HUDEP-2 (cell line): ENCODE data around the gene LIPC.

ENCODE experiments used
- DNase-seq, 76 experiments: peaks; one replicate each; lab custom pipeline; 2025; ENCODE audit not compliant: unreplicated experiment in 76 of 76; lab: John Stamatoyannopoulos, UW

Gene LIPC

DNA sequence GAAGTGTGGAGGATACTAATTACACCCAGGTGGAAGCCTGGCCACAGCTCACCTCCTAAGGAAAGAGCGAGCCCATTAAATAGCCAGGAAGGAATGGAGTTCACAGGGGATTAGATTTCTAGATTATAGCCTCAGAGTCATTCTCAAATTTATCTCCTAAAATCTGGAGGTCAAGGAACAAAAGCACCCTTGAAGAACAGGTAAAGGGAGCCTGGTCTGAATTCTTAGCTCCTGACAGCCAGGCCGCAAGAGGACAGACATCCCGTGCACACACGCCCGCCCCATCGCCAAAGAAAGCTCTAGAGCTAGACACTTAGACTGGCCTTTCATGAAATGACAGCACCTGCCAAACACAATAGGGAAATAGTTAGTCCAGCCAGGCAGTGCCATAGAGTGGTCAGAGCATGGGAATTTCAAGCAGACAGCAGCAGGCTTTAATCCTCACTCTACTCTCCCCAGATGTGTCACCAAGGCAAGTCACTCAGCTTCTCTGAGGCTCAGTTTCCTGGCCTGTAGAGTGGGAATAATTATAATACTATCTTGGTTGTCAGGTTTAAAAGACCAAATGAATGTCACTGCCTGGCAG is 59.2 kb downstream of the LIPC start:
- no peak for DNase-seq

DNA sequence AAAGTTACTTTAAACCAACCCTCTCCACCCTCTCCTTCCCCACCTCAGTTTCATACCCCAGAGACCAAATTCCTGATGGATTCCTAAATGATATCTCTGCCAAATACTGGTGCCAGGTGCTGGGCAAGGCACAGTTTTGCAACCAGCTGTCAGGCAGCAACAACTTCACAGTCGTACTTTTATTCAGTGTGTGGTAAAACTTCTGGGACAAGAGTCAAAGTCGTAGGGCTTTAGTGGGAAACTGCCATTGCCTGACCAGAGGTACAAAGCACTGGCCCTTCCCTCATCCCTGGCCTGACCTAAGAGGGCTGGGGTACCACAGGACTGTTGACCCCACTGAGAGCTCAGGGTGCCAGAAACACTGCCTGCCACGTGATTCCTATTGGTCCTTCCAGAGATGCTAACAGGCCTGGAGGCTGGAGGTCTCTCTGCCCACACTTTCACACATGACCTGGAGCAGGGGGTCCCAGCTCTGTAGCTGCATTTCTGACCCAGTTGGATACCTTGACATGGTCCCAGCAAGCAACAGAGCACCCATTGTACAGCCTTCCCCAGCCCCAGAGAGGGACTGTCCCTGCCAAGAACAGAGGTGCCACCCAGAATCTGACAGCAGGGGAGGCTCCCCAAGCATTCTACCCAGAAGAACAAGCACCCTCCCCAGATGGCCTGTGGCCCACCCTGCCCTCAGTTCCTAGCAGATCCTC is 59.9 kb downstream of the LIPC start:
- no peak for DNase-seq

DNA sequence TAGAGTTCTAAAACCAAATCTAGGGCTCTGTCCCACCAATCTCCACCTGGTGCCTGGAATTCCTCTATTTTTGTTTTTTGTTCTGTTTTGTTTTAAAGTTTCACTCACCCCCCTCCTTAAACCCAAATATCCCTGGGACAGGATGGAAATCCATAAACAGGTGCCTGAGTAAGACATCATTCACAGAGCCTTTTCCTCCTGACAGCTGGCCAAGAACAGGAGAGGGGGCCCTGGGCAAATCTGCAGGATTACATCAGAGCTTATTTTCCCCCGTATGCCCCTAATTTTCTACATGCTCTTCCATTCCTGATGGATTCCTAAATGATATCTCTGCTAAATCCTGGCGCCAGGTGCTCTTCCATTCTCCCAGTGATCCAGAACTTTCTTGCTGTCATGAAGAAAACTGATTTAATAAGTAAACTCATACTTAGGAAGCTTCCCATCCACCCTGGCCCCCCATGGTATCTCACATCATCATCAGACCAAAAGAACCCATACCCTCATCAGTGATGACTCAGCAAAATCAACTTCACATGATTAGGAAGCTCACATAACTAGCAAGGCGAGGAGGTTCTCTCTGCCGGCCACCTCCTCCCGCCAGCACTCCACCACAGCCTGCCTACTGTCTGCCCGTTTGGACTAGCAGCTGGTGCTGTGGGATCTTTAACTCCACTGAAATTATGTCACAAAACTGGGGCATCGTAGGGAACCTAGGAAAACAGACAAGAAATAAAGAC is 61.0 kb downstream of the LIPC start:
- DNase-seq: no peak

DNA sequence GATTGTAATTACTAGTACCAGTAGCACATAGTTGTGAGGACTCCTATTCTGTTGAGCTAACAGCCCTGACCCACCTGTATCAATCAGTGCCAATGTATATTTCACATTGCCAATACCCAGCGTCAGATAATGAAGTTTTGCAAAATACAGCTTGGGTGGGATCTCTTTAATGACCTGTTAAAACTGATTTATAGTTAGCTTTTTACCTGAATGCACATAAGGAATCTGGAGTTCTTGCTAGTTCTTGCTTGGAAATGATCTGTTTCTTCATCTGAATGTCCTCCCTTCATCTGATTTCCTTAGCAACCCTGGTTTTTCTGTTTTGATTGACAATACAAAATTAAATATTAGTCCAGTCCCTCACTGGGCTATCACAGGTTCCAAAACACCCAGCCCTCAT is 62.8 kb downstream of the LIPC start:
- DNase-seq: no peak

DNA sequence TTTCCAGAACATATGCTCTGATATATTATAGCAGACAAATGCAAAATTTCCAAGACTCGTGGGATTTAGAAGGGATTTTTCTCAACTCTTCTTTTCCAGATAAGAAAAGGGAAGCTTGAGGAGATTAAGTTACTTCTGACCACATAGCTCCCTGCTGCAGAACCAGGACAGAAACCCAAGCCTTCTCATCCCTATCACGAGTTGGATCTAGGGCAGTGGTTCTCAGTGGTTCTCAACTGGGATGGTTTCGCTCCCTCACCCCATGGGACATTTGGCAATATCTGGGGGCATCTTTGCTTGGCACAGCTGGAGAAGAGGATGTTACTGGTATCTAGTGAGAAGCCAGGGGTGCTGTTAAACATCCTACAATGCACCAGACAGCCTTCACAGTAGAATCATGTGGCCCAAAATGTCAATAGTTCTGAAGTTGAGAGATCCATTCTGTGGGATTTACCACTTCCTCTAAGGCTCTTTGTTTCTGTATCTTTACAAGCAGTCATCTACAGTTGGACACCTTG is 64.2 kb downstream of the LIPC start:
- DNase-seq: no peak

DNA sequence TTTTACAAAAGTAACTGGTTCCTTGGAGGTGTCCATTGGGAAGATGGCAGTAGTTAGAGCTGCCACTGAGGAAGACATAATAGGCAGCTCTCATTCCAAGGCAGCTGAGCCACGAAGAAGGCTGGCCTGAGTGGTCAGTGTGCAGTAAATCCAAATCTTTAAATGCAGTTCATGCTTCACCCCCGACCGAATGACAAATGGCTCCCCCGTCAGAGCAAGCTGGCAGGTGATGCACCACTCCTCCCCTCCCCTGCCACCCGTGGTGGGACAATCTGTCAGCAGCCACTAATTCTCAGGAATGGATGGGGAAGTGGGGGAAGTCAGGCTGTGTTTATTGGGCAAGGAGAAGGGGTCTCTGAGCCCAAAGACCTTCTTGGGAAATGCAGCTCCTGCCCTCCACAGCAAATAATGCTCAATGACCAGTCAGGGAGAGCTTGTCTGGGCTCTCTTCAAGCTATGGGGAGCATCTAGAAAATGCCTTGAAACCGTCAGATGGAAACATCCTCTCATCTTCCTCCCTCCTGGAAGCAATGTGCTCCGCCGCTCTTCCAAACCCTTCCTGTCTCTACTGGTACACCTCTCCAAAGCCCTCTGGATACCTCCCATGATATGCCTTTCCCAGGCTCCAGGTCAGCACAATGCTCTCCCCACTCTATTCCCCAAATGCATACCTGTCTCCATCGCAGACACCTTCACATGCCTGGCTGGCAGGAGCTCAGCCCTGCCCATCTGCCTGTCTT is 65.4 kb downstream of the LIPC start:
- no peak for DNase-seq

DNA sequence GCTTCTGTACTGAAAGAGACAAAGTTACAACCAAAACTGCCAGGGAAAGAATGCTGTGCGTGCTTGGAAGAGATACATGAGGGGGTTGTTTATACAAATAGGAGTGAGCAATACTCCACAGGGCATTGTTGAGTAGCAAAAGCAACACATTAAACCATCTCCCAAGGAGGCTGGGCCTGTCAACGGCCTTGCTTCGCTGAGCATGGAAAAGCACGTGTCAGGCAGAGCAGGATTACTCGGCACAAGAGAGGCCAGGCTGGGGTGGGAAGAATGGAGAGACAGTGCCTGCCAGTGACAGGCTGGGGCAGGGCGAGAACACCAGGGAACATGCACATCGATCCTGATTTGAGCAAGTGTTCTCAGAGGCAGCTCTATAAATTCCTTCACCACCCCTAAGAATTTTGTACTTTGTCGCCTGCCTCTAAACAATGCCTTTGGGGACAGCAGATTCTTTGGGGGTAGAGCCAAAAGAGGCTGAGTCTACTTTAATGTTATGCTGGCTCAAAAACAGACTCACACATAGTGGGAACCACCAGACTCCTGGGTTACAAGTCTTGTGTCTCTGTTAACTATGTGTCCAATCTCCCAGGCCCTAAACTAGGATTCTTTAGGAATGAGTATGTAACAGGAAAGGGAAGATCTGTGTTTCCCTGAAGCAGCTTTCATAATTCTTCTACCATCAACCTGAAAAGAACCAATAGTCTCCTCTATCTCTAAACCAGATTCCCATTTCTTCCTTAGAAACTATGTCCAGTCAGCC is 67.2 kb downstream of the LIPC start:
- no peak for DNase-seq

DNA sequence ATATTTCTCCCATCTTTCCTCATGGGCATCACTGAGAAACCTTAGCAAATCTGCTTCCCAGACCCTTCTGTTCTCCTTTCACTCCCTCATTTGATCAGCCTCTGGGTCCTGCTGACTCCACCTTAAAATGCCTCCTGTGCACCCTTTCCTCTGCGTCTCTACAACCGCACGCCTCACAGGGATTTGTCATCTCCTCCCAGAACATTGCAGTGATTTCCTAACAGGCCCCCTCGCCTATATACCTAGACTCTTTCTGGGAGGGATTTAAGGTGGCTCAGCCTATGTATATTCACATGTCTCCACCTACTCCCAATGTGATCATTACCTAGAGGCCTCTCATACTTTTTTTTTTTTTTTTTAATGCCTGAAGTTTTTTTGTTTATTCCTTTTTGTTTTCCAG is 69.2 kb downstream of the LIPC start:
- no peak for DNase-seq

DNA sequence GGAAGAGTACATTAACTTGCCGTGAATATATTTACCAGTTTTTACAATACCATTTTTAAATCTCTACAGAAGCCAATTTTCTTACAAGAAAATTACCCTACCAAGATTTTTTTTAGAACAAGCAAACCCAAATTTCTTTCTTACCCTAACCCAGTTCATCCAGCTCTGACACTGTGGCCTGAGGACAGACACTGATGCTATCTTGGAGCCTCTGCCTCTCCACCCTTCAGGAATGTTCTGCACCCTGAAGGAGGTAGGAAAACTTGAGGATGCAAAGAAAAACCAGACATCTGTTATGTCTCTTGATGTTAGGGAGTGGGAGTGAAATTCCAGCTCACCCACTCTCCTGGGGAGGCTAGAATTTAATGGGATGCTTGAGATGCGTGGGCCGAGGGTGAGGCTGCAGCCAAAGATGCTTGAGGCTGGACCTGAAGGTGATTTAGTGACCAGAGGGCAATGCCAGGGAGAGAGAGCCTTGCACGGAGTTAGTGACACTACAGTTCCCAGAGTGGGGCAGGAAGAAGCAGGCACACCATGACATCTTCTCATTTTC is 69.9 kb downstream of the LIPC start:
- no peak for DNase-seq

DNA sequence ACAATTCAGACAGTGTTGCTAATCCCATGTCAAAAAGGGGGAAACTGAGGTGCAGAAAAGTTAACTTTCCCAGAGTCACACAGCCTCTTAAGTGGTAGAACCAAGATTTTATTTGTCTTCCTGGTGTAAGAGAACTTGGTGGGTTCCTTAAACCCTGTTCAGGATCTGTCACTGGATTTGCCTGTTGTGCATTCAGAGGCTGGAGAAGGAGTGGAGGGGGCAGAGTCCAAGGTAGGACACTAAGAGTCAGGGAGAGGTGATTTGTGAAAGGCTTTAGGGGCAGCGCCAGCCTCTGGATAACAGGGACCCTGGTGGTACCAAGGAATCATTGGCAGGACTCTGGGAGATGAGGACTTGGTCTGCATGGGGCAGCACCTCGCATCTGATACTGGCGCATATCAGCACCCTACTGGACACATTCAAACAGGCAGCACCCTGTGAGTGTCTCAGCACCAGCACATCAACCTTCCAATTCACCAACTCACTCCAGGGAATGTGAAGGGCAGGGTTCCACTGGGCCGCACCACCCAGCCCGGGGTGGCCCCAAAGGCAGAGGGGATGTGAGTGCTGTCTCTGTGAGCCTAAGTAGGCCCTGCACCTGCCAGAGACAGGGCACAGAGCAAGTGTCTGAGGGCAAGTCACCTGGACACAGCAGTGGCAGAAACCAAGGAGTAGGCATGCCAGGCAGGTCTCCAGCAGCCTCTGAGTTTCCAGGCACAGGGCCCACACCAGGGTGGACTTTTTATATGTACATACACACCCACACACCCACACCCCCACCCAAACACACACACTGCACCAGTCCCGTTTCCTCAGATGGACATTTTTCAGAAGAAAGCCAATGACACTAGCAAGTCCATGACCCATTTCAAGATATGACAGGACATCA is 71.6 kb downstream of the LIPC start:
- no peak for DNase-seq

DNA sequence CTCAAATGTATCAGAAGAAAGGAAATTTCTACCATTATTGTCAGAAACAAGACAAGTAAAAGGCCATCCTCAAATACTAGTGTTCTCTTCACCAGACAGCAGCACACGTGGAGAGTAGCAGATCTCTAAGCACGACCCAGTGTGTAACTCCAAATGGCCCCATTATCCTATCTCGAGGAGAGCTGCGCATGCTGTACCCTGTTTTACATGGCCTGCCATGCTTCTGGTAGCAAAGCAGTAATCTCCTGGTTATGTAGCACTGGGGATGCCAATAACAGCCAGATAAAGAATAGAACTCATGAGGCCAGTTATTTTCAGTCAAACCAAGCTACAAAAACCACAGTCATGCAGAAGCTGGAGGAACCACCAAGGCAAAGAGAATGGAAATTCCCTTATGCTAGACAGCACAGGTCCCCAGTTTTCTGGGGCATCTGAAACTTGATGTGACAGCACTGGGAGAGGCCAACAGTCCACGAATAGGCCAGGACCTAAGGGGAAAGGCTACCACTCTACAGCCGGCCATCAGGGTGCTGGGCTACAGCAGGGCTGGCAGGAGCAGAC is 73.0 kb downstream of the LIPC start:
- DNase-seq: no peak

DNA sequence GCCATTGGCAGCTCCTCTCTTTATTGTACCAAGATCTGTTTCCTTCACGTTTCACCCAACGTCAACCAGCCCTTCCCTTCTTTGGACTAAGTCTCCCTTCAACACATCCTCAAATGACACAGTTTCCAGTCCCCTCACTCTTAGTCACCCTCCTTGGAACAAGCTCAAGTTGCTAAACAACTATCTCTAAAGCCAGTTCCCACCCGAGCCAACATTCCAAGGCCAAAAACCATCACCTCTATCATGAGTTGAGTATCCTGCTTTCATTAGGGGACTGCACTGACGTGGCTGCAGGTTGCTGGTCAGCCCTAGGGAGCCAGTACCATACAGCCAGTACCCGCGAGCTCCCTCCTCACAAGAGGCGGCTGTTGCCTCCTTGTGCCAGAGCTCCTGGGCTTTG is 73.8 kb downstream of the LIPC start:
- DNase-seq: no peak

DNA sequence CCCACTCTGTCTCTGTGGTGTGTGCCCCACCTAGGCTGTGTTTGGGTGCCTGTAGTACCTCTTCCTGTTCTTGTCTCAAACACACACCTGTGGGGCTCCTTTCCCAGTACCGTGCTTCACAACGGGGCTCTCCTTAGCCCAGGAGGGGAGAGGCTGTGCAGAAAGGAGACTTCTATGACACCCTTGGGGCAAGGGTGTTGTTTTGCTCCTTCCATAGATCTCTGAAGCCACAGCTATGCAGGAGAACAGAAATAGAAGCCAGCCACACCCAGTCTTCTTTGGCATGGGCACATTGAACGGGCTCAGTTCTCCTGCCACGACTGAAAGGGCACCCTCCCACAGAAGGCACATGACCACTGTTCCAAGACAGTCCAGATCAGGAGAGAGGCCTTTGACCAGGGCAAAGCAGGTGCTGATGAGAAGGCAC is 74.3 kb downstream of the LIPC start:
- no peak for DNase-seq

DNA sequence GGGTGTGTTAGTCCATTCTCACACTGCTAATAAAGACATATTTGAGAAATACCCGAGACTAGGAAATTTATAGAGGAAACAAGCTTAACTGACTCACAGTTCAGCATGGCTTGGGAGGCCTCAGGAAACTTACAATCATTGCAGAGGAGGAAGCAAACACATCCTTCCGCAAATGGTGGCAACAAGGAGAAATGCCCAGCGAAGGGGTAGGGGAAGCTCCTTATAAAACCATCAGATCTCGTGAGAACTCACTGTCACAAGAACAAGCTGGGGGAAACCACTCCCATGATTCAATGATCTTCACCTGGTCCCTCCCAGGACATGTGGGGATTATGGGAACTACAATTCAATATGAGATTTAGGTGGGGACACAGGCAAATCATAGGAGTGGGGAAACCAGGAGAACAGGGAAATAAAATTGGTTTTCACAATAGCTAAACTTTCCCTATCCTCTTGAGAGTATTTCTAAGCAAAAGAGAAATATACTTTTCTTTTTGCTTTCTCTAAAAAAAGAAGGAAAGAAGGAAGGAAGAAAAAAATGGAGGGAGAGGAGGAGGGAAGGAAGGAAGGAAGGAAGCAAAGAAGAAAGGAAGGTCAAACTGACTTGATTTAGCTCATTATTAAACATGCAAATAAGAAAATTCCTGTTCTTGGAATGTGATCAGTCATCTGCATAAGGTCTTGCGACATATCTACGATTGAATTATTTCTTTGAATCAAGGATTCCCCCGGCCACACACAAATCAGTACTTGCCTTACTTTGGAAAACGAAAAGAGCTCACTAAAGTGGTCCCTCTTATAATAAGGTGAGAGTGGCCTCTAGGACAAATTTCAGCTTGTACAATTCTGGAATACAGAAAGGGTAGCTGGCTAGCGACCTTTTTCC is 75.2 kb downstream of the LIPC start:
- no peak for DNase-seq

DNA sequence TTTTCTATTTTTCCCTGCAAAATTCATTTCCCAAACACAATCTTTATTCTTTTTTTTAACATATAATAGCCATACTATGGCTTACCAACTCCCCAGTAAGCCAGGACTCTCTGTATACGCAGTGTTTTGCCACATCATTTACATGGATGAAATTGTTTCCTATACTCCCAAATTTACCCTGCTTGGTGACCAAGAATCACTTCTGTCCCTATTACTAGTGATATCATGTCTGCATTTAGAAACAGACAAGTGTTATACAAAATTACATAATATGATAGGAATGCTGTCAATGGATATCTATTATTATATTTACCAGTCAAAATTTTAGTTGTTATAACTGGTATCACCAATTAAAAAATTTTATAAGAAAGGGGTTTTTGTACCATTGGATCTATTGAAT is 77.8 kb downstream of the LIPC start:
- no peak for DNase-seq

DNA sequence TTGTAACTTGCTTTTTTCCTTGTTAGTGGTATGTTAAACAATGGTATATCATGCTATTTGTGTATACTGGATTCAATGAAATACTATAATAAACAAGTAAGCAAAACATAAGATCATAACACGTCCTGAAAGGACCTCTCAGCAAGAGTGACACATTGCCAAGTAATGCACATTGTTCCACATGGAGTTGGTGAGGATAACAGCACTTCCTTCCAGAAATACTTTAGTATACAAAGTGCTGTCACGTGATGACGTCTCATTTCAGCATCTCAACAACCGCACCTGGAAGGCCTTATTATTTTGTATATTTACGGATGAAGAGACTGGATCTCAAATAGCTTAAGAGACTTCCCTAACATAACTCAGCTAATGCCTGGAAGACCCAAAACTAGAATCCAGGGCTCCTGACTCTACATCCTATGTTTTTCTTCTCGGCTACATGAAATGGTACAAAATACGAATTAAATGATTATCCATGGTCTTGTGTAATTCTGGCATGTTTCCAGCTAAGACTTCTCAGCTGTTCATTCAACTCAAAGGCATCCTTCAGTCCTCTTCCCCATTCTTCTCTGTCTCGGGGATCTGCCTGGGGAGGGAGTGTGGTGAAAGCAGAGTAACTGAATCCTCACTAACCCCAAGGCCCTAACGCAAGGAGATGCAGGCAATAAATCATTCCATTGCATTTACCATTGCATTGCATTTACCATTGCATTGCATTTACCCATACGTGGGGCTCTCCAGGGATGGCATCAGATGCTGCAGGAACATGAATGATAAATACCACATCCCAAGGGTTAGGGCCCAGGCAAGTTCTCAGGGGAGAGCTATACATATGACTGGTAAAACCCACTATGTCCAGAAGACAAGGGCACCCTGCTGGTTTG is 79.2 kb downstream of the LIPC start:
- no peak for DNase-seq

DNA sequence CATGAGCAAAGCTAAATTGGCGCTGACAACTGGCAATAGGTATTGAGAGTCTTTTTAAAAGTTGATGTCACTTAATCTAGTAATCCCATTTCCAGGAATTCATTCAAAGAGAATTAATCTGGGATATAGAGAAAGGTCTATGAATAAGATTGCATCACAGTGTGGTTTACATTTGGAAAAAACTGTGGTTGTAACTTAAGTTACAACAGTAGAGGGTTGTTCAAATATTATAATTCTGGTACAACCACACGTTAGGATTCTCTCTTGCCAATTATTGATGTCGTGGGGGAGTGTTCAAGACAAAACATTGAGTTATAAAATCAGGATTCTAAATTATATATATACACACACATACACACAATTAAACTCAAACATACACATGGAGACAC is 79.8 kb downstream of the LIPC start:
- no peak for DNase-seq
